Activated T-cell treated with anti-CD3 and anti-CD28 coated beads, Interleukin-2, amount 50 U/mL, for 4 hours (primary cell): ENCODE measurements around the gene NDE1. TPM values are rescaled to one million over a fixed set of nuclear protein-coding genes. Genes with fewer than 3 reads are reported as not detected.

Experiments
- ATAC-seq, 2 donors: fragments of 200-7000 bp; cut with Tn5 transposase; one replicate each; pipeline ENCODE4 v1.10.0; 2021
- DNase-seq: peaks from one replicate; pipeline ENCODE4 v3.0.0-alpha.2; 2020
- H3K27me3 Mint-ChIP-seq: one replicate; pipeline ENCODE4 v1.8.0; 2021; ENCODE audit warnings: low read depth, mixed read lengths
- H3K36me3 Mint-ChIP-seq: one replicate; pipeline ENCODE4 v1.8.0; 2022; ENCODE audit warnings: mixed read lengths; ENCODE audit not compliant: insufficient read depth
- H3K4me1 Mint-ChIP-seq: one replicate; pipeline ENCODE4 v1.8.0; 2021; ENCODE audit warnings: low read depth, mixed read lengths
- H3K4me3 Mint-ChIP-seq: one replicate; pipeline ENCODE4 v1.8.0; 2021; ENCODE audit warnings: mild to moderate bottlenecking, moderate library complexity, mixed read lengths
- H3K9me3 Mint-ChIP-seq: one replicate; pipeline ENCODE4 v1.8.0; 2021; ENCODE audit warnings: mixed read lengths
- total RNA-seq, 3 donors: library from RNA; stranded (reverse); gene quantifications; one replicate each; pipeline ENCODE4 v1.2.1, GENCODE V29; 2021

The NDE1 gene
- total RNA-seq, 3 donors from 2014 or later: 60.4 to 69.0 (median 60.5) TPM

- H3K4me3 Mint-ChIP-seq: no peak overlapping the region
- H3K9me3 Mint-ChIP-seq: peaks cover 3% of the 10 kb centered on the region
- ATAC-seq (no peak), DNase-seq (no peak)
- H3K36me3 Mint-ChIP-seq: peaks cover 30% of the 10 kb centered on the region
- H3K4me1 Mint-ChIP-seq: peaks cover 2% of the 10 kb centered on the region
- H3K27me3 Mint-ChIP-seq: no peaks in the 10 kb centered on the region
Observed at GRCh38 chr16:15736529-15736928, 86.5 kb downstream of the NDE1 start.

- no peak for DNase-seq
- Mint-ChIP-seq H3K4me3 (no peak overlapping the region), H3K36me3 (peaks cover 35% of the 10 kb centered on the region), H3K27me3 (no peaks in the 10 kb centered on the region), H3K9me3 (peaks cover 5% of the 10 kb centered on the region), H3K4me1 (peaks cover 2% of the 10 kb centered on the region)
- ATAC-seq: no peak
Observed at GRCh38 chr16:15737140-15737644, 87.1 kb downstream of the NDE1 start.

- Mint-ChIP-seq H3K9me3 (peaks cover 5% of the 10 kb centered on the region), H3K4me1 (peaks cover 2% of the 10 kb centered on the region), H3K4me3 (no peak overlapping the region), H3K36me3 (peaks cover 32% of the 10 kb centered on the region), H3K27me3 (no peaks in the 10 kb centered on the region)
- DNase-seq (no peak), ATAC-seq (no peak)
Observed at GRCh38 chr16:15739464-15739863, 89.4 kb downstream of the NDE1 start.

- no peaks in the 10 kb centered on the region for H3K27me3 Mint-ChIP-seq
- peaks cover 5% of the 10 kb centered on the region for H3K9me3 Mint-ChIP-seq
- H3K4me3 Mint-ChIP-seq: no peak overlapping the region
- no peak for DNase-seq
- peaks cover 2% of the 10 kb centered on the region for H3K4me1 Mint-ChIP-seq
- ATAC-seq: no peak
- peaks cover 32% of the 10 kb centered on the region for H3K36me3 Mint-ChIP-seq
Observed at GRCh38 chr16:15739950-15740349, 89.9 kb downstream of the NDE1 start.

GRCh38 chr16:15741207-15741871 lies 91.3 kb downstream of the NDE1 start:
- Mint-ChIP-seq H3K27me3 (no peaks in the 10 kb centered on the region), H3K36me3 (peaks cover 28% of the 10 kb centered on the region), H3K4me3 (no peak overlapping the region)

GRCh38 chr16:15742716-15743115 lies 92.7 kb downstream of the NDE1 start:
- Mint-ChIP-seq H3K4me3 (no peak overlapping the region), H3K27me3 (no peaks in the 10 kb centered on the region), H3K4me1 (no peaks in the 10 kb centered on the region), H3K36me3 (peaks cover 23% of the 10 kb centered on the region), H3K9me3 (peaks cover 5% of the 10 kb centered on the region)
- ATAC-seq (no peak), DNase-seq (no peak)

More at GRCh38 chr16:15741207-15741871, 91.3 kb downstream of the NDE1 start:
- Mint-ChIP-seq H3K4me1 (peaks cover 2% of the 10 kb centered on the region), H3K9me3 (peaks cover 5% of the 10 kb centered on the region)
- no peak for DNase-seq
- no peak for ATAC-seq

- no peaks in the 10 kb centered on the region for H3K27me3 Mint-ChIP-seq
- DNase-seq: no peak
- peaks cover 26% of the 10 kb centered on the region for H3K36me3 Mint-ChIP-seq
- H3K9me3 Mint-ChIP-seq: peaks cover 5% of the 10 kb centered on the region
- ATAC-seq: no peak
- no peak overlapping the region for H3K4me3 Mint-ChIP-seq
- H3K4me1 Mint-ChIP-seq: no peaks in the 10 kb centered on the region
Observed at GRCh38 chr16:15743657-15744056, 93.6 kb downstream of the NDE1 start.

- H3K4me3 Mint-ChIP-seq: no peak overlapping the region
- no peak for DNase-seq
- no peaks in the 10 kb centered on the region for H3K27me3 Mint-ChIP-seq
- peaks cover 5% of the 10 kb centered on the region for H3K9me3 Mint-ChIP-seq
- no peaks in the 10 kb centered on the region for H3K4me1 Mint-ChIP-seq
- ATAC-seq: no peak
- H3K36me3 Mint-ChIP-seq: peaks cover 17% of the 10 kb centered on the region
Observed at GRCh38 chr16:15746332-15746731, 96.3 kb downstream of the NDE1 start.

GRCh38 chr16:15747937-15748336 lies 97.9 kb downstream of the NDE1 start:
- ATAC-seq (no peak), DNase-seq (no peak)
- Mint-ChIP-seq H3K27me3 (no peaks in the 10 kb centered on the region), H3K4me1 (no peaks in the 10 kb centered on the region), H3K9me3 (no peaks in the 10 kb centered on the region), H3K36me3 (peaks cover 11% of the 10 kb centered on the region), H3K4me3 (no peak overlapping the region)

- no peak for DNase-seq
- ATAC-seq: no peak
- H3K4me1 Mint-ChIP-seq: no peaks in the 10 kb centered on the region
- no peaks in the 10 kb centered on the region for H3K9me3 Mint-ChIP-seq
- peaks cover 8% of the 10 kb centered on the region for H3K36me3 Mint-ChIP-seq
- H3K27me3 Mint-ChIP-seq: no peaks in the 10 kb centered on the region
- no peak overlapping the region for H3K4me3 Mint-ChIP-seq
Observed at GRCh38 chr16:15748654-15749053, 98.6 kb downstream of the NDE1 start.

GRCh38 chr16:15749371-15749770 lies 99.3 kb downstream of the NDE1 start:
- no peaks in the 10 kb centered on the region for H3K9me3 Mint-ChIP-seq
- DNase-seq (no peak), ATAC-seq (no peak)
- H3K36me3 Mint-ChIP-seq: peaks cover 7% of the 10 kb centered on the region
- no peaks in the 10 kb centered on the region for H3K4me1 Mint-ChIP-seq
- H3K27me3 Mint-ChIP-seq: no peaks in the 10 kb centered on the region
- no peak overlapping the region for H3K4me3 Mint-ChIP-seq

GRCh38 chr16:15749985-15750384 lies 99.9 kb downstream of the NDE1 start:
- H3K4me1 Mint-ChIP-seq: no peaks in the 10 kb centered on the region
- ATAC-seq (no peak), DNase-seq (no peak)
- no peak overlapping the region for H3K4me3 Mint-ChIP-seq
- peaks cover 7% of the 10 kb centered on the region for H3K36me3 Mint-ChIP-seq
- H3K9me3 Mint-ChIP-seq: no peaks in the 10 kb centered on the region
- H3K27me3 Mint-ChIP-seq: no peaks in the 10 kb centered on the region

GRCh38 chr16:15751940-15752339 lies 101.9 kb downstream of the NDE1 start:
- H3K4me1 Mint-ChIP-seq: no peaks in the 10 kb centered on the region
- DNase-seq (no peak), ATAC-seq (no peak)
- H3K27me3 Mint-ChIP-seq: no peaks in the 10 kb centered on the region
- no peaks in the 10 kb centered on the region for H3K9me3 Mint-ChIP-seq
- peaks cover 5% of the 10 kb centered on the region for H3K36me3 Mint-ChIP-seq
- no peak overlapping the region for H3K4me3 Mint-ChIP-seq

GRCh38 chr16:15752717-15753488 lies 102.9 kb downstream of the NDE1 start:
- Mint-ChIP-seq H3K27me3 (no peaks in the 10 kb centered on the region), H3K4me1 (peaks cover 1% of the 10 kb centered on the region), H3K4me3 (no peak overlapping the region), H3K36me3 (peaks cover 5% of the 10 kb centered on the region), H3K9me3 (no peaks in the 10 kb centered on the region)
- no peak for ATAC-seq
- DNase-seq: no peak
